GM13976 (cell line): ENCODE measurements around the gene LETM1.

Source experiments
- DNase-seq: peaks from one replicate; pipeline ENCODE4 v3.0.0; 2012; ENCODE audit warnings: low spot score
- in situ Hi-C: fragments of 300-500 bp; cut with MboI; formaldehyde crosslinking; loops from one replicate; pipeline ENCODE4 v1.12.0; 2022; ENCODE audit warnings: low sequenced_read_pairs, mixed read lengths, inconsistent platforms; ENCODE audit not compliant: unreplicated experiment
- TF ChIP-seq, protein P1 (sequence below): IDR thresholded peaks from 2 replicates; pipeline ENCODE4 v1.5.1; 2012; ENCODE audit warnings: borderline replicate concordance, mild to moderate bottlenecking; ENCODE audit not compliant: insufficient read depth; ENCODE audit errors: extremely low read depth, missing control alignments, control extremely low read depth

LETM1 gene

DNA sequence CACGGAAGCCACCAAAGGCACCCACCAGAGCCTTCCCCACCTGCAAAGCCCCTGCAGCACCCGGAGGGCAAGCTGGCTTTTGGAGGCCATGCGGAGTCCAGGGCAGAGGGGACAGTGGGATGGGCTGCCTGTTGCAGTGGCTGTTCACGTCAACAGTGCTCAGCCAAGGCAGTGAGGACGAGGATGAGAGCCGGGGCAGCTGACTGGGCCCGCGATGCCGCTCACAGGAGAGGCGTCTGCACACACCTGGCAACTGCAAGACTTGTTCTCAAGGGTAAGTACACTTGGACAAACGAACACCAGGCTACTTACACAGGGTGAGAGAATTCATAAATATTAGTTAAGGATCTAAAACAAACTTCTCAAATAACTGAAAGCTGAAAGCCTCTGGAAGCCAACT, 43.2 kb downstream of the LETM1 start:
- TF ChIP-seq, protein P1, sequence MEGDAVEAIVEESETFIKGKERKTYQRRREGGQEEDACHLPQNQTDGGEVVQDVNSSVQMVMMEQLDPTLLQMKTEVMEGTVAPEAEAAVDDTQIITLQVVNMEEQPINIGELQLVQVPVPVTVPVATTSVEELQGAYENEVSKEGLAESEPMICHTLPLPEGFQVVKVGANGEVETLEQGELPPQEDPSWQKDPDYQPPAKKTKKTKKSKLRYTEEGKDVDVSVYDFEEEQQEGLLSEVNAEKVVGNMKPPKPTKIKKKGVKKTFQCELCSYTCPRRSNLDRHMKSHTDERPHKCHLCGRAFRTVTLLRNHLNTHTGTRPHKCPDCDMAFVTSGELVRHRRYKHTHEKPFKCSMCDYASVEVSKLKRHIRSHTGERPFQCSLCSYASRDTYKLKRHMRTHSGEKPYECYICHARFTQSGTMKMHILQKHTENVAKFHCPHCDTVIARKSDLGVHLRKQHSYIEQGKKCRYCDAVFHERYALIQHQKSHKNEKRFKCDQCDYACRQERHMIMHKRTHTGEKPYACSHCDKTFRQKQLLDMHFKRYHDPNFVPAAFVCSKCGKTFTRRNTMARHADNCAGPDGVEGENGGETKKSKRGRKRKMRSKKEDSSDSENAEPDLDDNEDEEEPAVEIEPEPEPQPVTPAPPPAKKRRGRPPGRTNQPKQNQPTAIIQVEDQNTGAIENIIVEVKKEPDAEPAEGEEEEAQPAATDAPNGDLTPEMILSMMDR, result no peak
- in situ Hi-C loops, result loop anchor here (10.0 kb wide), 1 partner anchor 92 kb away; no protein-coding TSS in a partner anchor
- DNase-seq, result no peak

DNA sequence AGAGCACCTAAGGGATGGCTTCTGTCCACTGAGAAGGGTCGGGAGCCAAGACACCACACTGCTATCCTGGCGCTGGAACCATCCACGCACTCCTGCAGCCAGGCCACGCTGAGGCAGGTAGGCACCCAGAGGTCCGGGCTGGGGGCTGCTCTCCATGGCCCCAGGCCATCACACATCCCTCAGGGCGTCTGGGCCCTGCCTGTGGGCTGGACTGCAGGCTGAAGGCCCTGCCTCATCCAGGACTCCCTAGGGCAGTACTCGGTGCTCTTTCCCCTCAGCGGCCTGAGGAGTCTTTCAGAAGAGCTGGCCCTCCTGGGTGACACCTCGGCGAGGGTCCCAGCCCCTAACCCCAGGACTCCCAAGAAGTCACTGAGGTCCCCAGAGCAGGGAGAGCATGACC, 45.2 kb downstream of the LETM1 start:
- DNase-seq, result no peak
- TF ChIP-seq, protein P1, result no peak
- in situ Hi-C loops, result loop anchor here (10.0 kb wide), 1 partner anchor 94 kb away; no protein-coding TSS in a partner anchor

DNA sequence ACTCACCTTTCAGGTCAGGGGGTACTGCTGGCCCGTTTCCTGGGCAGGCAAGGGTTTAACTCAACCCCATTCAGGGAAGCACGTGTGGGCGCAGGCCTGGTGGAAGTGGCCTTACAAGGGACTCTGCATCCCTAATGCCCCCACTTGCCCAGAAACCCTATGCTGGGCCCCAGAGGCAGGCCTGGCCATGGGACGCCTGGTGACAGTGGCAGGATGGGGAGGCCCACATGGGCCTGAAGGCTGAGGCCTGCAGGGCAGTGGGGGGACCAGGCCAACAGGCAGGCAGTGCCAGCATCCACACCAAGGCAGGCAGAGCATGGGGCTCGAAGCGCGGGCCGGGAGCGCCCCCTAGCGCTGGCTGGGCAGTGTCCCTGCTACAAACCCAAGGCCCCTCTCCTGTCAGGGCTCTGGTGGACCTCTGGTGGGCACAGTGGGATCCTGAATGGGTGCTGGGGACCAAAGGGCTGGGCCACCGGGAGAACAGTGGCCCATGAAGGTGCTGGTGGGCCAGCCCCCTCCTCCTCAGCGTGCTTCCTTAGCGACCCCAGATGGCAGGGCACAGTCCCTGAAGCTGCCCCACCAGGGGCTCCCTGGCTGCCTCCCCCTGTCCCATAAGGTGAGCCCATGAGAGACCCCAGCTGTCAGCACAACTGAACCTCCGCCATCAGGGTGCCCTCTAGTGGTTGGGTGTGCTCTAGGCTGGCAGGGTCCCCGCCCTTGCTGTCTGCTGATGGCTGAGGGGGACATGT, 46.0 kb downstream of the LETM1 start:
- TF ChIP-seq, protein P1, result peak; percentile 92
- in situ Hi-C loops, result loop anchor here (10.0 kb wide), 1 partner anchor 95 kb away; no protein-coding TSS in a partner anchor
- peak; percentile 93 for DNase-seq

DNA sequence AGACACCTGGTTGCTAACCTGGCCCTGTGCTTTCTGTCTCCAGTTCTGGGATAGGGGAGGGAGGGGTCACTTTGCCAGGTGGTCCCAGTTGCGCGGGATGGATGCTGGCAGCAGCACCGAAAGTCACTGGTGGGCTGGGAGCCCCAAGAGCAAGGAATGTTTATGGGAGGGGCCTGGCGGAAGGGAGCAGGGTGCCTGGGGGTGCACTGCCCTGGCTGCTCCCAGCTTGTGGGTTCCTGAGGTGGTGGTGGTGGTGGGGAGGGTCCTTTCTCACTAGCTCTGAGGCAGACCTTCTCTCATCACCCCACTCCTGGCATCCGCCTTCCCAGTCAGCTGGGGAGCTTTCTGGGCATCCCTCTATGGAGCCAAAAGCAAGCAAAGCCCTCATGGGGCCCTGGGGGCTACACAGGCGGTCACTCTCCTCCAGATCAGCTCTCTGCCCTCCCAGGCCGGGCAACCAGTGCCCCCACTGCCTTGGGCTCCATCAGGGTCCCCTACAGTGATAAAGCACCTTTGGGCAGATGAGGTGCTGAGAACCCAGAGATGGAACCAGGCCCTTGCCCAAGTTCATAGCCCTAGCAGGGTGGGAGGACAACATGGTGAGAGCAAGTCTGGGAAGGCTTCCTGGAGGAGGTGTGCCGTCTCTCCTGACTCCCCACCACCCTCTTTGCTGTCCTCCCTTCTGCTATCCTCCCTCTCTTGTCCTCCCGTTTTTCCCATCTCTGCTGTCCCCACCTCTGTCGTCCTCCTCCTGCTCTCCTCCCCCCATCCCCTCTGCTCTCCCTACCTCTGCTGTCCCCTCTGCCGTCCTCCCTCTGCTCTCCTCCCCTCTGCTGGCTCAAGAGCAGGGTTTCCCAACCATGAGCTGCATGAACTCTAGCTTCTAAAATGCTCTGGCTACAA, 46.9 kb downstream of the LETM1 start:
- in situ Hi-C loops, result no loop called here
- TF ChIP-seq, protein P1, result no peak
- no peak for DNase-seq

DNA sequence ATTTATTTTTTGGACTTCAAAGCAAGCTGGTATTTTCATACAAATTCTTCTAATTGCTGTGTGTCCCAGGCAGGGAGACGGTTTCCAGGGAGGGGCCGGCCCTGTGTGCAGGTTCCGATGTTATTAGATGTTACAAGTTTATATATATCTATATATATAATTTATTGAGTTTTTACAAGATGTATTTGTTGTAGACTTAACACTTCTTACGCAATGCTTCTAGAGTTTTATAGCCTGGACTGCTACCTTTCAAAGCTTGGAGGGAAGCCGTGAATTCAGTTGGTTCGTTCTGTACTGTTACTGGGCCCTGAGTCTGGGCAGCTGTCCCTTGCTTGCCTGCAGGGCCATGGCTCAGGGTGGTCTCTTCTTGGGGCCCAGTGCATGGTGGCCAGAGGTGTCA, 47.6 kb downstream of the LETM1 start:
- in situ Hi-C loops, result no loop called here
- no peak for DNase-seq
- TF ChIP-seq, protein P1, result no peak

DNA sequence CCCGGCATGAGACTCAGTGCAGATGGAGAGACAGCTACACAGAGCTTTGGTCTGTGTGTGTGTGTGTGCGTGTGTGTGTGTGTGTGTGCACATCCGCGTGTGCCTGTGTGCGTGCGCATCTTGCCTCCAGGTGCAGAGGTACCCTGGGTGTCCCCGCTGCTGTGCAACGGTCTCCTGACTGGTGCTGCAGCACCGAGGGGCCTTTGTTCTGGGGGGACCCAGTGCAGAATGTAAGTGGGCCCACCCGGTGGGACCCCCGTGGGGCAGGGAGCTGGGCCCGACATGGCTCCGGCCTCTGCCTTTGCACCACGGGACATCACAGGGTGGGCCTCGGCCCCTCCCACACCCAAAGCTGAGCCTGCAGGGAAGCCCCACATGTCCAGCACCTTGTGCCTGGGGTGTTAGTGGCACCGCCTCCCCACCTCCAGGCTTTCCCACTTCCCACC, 48.6 kb downstream of the LETM1 start:
- in situ Hi-C loops, result no loop called here
- DNase-seq, result no peak
- TF ChIP-seq, protein P1, result no peak
